ENCODE results near the gene TBX19. TPM values are rescaled to one million over a fixed set of nuclear protein-coding genes. Genes with fewer than 3 reads are reported as not detected.

TBX19 gene
- total and polyA plus RNA-seq, 2 of the 4 experiments (the other 2 are of a cell fraction), result 0.18 to 0.89 TPM

- H3K14ac ChIP-seq (replicated peaks; ENCODE audit: low read depth, low read length), result no peak overlapping the region
- H3K23ac ChIP-seq (ENCODE audit: low read depth, low read length), result no peak overlapping the region
- in situ Hi-C loops (cut with MboI; ENCODE audit: low sequenced_read_pairs) (loop anchor here (25.0 kb wide), 1 partner anchor 1014 kb away; the partner anchor contains the start of genes BLZF1 and NME7), dilution Hi-C loops (cut with HindIII; ENCODE audit: low sequenced_read_pairs, unreplicated experiment) (no loop called here), intact Hi-C loops (cut with micrococcal nuclease) (loop anchor here (5.0 kb wide), 1 partner anchor 584 kb away; no protein-coding TSS in a partner anchor)
- H4K91ac ChIP-seq (ENCODE audit: insufficient read depth, low read depth, low read length), result no peak overlapping the region
- H2AK9ac ChIP-seq (replicated peaks; ENCODE audit: low read depth, low read length, poor library complexity), result no peak overlapping the region
- H3K79me1 ChIP-seq (ENCODE audit: low read depth in 1 of 2, low read length in 2 of 2), result no peaks in the 10 kb centered on the region
- peak overlapping the region; percentile 39; the same call in 1 of the 2 replicates for H3K4me3 ChIP-seq (ENCODE audit: insufficient read depth, low read depth, low read length)
- ATAC-seq (ENCODE audit: low read depth) (no peak), DNase-seq (no peak)
- no peaks in the 10 kb centered on the region for H3K4me1 ChIP-seq (ENCODE audit: control insufficient read depth, insufficient read depth, low read length)
- no peak overlapping the region for H4K8ac ChIP-seq (ENCODE audit: low read depth in 2 of 2, low read length in 2 of 2)
- ChIA-PET CTCF (interaction anchor here (0.6 kb wide), 2 partner anchors 42 to 48 kb away, joined by 3 to 4 read pairs; no protein-coding TSS in a partner anchor), POLR2A (ENCODE audit: unreplicated experiment) (interaction anchor here (0.6 kb wide), 1 partner anchor 14 kb away, joined by 5 read pairs; no protein-coding TSS in a partner anchor)
- TF ChIP-seq SMC3 (IDR thresholded peaks at IDR 0.05; ENCODE audit: low read depth, low read length) (no peak), RFX5 (IDR thresholded peaks at IDR 0.05; ENCODE audit: low read depth, low read length) (no peak), RAD21 (IDR thresholded peaks at IDR 0.05; ENCODE audit: low read length) (no peak), RCOR1 (IDR thresholded peaks at IDR 0.05; ENCODE audit: insufficient replicate concordance, low read length) (no peak)
- TF ChIP-seq, protein P1, sequence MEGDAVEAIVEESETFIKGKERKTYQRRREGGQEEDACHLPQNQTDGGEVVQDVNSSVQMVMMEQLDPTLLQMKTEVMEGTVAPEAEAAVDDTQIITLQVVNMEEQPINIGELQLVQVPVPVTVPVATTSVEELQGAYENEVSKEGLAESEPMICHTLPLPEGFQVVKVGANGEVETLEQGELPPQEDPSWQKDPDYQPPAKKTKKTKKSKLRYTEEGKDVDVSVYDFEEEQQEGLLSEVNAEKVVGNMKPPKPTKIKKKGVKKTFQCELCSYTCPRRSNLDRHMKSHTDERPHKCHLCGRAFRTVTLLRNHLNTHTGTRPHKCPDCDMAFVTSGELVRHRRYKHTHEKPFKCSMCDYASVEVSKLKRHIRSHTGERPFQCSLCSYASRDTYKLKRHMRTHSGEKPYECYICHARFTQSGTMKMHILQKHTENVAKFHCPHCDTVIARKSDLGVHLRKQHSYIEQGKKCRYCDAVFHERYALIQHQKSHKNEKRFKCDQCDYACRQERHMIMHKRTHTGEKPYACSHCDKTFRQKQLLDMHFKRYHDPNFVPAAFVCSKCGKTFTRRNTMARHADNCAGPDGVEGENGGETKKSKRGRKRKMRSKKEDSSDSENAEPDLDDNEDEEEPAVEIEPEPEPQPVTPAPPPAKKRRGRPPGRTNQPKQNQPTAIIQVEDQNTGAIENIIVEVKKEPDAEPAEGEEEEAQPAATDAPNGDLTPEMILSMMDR (conservative IDR thresholded peaks at IDR 0.05; ENCODE audit: low read depth, low read length), result no peak
- no peaks in the 10 kb centered on the region for H3K9me1 ChIP-seq (ENCODE audit: insufficient read depth, low read length)
- no peak overlapping the region for H2BK5ac ChIP-seq (ENCODE audit: low read depth, low read length, poor library complexity, severe bottlenecking)
- no peak overlapping the region for H4K5ac ChIP-seq (ENCODE audit: low read depth, low read length)
- H2BK15ac ChIP-seq (ENCODE audit: low read depth, low read length), result no peak overlapping the region
- no peak overlapping the region for H3K27ac ChIP-seq (ENCODE audit: insufficient read depth, low read length)
- H2BK120ac ChIP-seq (ENCODE audit: low read depth, low read length), result no peak overlapping the region
- no peak overlapping the region for H2AFZ ChIP-seq (replicated peaks; ENCODE audit: low read length, poor library complexity)
- no peak overlapping the region for H2BK20ac ChIP-seq (ENCODE audit: low read depth, low read length)
- WGBS, 2 experiments (ENCODE audit: extremely low coverage in 2 of 2, insufficient read length in 1 of 2), result no CpG with 5 or more reads among the region's 8 CpGs
- H3K4me2 ChIP-seq (ENCODE audit: low read depth, low read length), result peak overlapping the region; percentile 74; the same call in 1 of the 2 replicates
- H3K18ac ChIP-seq (ENCODE audit: low read depth, low read length), result no peak overlapping the region
- H3K9ac ChIP-seq (ENCODE audit: low read depth, low read length), result no peak overlapping the region
- H3K27me3 ChIP-seq (ENCODE audit: control insufficient read depth, insufficient read depth, low read length), result no peaks in the 10 kb centered on the region
- no TSS peak for BruUV-seq (replicated peaks)
- H2AK5ac ChIP-seq (ENCODE audit: low read depth, low read length), result no peak overlapping the region
- H4K20me1 ChIP-seq (ENCODE audit: insufficient read depth, low read length), result no peaks in the 10 kb centered on the region
- no peak overlapping the region for H3K56ac ChIP-seq (ENCODE audit: extremely low read depth, insufficient read depth, low read length)
- H3K4ac ChIP-seq (ENCODE audit: low read depth, low read length), result no peak overlapping the region
- no peaks in the 10 kb centered on the region for H3K36me3 ChIP-seq (ENCODE audit: control insufficient read depth, insufficient read depth, low read length)
- no peaks in the 10 kb centered on the region for H3K9me3 ChIP-seq (ENCODE audit: control insufficient read depth, insufficient read depth, low read length)
Measured at GRCh38 chr1:168348146-168348709, 67.6 kb downstream of the TBX19 start.
